Measurements from ENCODE around the gene RIT1.

DNA sequence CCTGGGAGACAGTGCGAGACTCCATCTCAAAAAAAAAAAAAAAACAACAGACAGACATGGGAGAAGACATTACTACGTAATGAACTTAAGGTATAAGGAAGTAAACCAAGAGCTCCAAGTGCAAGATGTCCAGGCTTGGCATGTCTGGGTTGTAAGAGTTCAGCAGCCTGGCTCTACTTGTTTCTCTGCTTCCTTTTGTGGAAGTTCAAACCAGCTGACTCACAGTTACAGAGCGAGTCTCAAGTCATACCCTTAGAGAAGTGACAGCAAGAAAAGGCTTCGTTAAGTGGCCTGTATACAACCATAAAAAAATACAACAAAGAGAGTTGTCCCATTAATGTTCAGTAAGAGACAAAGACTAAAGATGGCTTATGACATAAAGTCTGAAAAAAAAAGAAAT, 1.3 kb downstream of the RIT1 start:
- TF ChIP-seq CTCF (conservative IDR thresholded peaks at IDR 0.05), result no peak
- no peak for TF ChIP-seq EZH2 (IDR thresholded peaks at IDR 0.05; ENCODE audit: low read depth)

Measured in PC-9 (cell line).